ENCODE data around the gene TGOLN2. TPM values are rescaled to one million over a fixed set of nuclear protein-coding genes. Genes with fewer than 3 reads are reported as not detected.

TGOLN2 gene
- total RNA-seq, 4 donors from 2014 or later = 220 to 296 (median 250) TPM

DNA sequence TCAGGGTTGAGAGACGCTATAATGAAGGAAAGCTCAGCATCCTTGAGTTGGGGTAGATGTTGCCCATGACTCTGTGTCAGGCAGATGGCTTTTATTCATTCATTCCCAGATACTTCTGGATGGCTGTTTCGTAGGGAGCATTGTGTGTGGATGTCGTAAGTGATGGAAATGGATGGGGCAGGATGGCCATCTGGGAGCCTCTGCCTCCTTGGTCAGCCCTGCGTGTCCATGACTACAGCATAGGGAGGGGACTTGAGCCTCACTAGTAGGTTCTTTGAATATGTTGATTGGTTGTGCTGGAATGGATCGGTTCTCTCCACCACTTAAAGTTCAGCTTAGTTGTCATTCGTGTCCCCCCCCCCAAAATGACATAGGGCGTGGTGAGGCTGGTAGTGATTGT lies 44.9 kb downstream of the TGOLN2 start:
- no peak overlapping the region for H3K27ac ChIP-seq
- no peaks in the 10 kb centered on the region for H3K4me1 ChIP-seq
- TF ChIP-seq, protein P1, sequence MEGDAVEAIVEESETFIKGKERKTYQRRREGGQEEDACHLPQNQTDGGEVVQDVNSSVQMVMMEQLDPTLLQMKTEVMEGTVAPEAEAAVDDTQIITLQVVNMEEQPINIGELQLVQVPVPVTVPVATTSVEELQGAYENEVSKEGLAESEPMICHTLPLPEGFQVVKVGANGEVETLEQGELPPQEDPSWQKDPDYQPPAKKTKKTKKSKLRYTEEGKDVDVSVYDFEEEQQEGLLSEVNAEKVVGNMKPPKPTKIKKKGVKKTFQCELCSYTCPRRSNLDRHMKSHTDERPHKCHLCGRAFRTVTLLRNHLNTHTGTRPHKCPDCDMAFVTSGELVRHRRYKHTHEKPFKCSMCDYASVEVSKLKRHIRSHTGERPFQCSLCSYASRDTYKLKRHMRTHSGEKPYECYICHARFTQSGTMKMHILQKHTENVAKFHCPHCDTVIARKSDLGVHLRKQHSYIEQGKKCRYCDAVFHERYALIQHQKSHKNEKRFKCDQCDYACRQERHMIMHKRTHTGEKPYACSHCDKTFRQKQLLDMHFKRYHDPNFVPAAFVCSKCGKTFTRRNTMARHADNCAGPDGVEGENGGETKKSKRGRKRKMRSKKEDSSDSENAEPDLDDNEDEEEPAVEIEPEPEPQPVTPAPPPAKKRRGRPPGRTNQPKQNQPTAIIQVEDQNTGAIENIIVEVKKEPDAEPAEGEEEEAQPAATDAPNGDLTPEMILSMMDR (IDR thresholded peaks at IDR 0.05) = no peak
- no peak for TF ChIP-seq POLR2A (IDR thresholded peaks at IDR 0.05)
- no peaks in the 10 kb centered on the region for H3K27me3 ChIP-seq
- no peaks in the 10 kb centered on the region for H3K36me3 ChIP-seq
- H3K9me3 ChIP-seq = no peaks in the 10 kb centered on the region
- DNase-seq = no peak
- no peak overlapping the region for H3K4me3 ChIP-seq

DNA sequence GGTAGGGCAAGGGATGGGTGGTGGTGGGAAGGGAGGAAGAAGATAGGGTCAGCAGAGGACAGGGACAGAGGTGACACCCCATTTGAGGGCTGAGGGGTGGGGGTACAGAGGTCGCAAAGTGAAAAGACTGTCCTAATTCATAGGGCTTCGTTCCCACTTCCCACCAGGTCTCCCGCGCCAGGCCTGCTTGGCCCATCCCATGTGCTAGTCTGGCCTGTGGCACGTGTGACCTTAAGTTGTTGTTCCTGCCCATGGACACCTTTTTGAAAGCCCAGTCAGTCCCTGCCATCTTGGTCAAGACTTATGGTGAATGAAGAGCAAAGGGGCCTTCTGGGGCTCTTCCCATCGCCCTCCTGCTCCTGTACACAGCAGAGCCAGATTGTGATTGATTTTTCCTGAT lies 46.2 kb downstream of the TGOLN2 start:
- Histone ChIP-seq H3K27me3 (no peaks in the 10 kb centered on the region), H3K27ac (no peak overlapping the region), H3K4me1 (peaks cover 0 to 6% (median 0%) of the 10 kb centered on the region in 4 donors), H3K9me3 (no peaks in the 10 kb centered on the region), H3K36me3 (no peaks in the 10 kb centered on the region), H3K4me3 (no peak overlapping the region)
- no peak for DNase-seq
- TF ChIP-seq POLR2A (IDR thresholded peaks at IDR 0.05) = no peak
- TF ChIP-seq, protein P1 (IDR thresholded peaks at IDR 0.05) = no peak

DNA sequence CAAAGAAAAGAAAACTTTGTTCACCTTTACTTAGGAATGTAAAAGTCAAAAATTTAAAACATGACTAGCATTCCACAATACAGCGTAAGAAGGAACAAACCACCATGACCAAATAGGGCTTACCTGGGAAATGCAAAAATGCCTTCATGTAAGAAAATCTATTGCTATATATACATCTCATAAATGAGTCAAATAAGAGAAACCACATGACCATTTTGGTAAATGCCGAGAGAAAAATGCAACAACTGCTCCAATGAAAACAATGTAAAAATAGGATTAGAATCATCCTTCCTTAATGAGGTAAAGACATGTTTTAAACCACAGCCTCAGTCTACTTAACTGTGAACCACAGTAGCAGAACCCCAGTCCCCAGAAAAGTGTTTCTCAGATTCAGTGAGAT lies 49.4 kb downstream of the TGOLN2 start:
- no peak overlapping the region for H3K27ac ChIP-seq

DNA sequence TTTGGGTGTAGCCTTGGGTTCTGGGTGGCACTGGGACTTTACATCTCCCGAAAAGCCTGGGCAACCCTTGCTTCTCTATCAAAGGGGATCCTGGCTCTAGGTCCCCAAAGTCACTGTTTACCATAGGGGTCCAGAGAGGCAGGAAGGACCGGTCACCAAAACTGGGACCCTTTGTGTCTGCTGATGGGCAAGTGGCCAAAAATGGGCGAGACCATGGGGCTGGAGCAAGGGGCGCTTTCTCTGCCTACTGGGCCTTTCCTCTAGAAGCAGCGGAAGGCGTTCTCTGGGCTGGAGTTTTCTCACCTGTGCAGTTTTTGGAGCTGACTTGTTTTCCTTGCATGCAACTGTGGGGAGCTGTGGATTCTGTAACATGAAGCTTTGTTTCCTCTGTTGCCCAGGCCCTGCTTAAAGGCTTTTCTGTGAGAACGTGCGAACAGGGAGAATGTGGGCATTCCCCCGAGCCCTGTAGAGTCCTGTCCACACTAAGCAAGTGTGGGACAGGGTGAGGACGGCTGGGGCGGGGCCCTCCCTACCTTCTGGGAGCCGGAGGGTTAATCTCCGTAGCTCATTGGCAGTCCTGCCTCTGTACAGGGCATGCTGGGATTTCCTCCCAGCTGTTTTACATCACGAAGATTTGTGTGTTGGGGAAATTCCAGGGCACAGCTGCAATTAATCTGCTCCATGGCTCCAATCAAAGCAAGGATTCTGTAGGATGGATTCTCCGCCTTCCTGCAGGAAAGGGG lies 50.2 kb downstream of the TGOLN2 start:
- no peaks in the 10 kb centered on the region for H3K9me3 ChIP-seq
- no peaks in the 10 kb centered on the region for H3K36me3 ChIP-seq
- no peak for DNase-seq
- H3K27me3 ChIP-seq = no peaks in the 10 kb centered on the region
- H3K4me1 ChIP-seq = peaks cover 0 to 8% (median 0%) of the 10 kb centered on the region in 4 donors
- no peak overlapping the region for H3K4me3 ChIP-seq
- peak overlapping the region in 3 of 4 donors; percentile 34 to 49 (median 49) for H3K27ac ChIP-seq
- no peak for TF ChIP-seq POLR2A (IDR thresholded peaks at IDR 0.05)
- TF ChIP-seq, protein P1 (IDR thresholded peaks at IDR 0.05) = no peak

More for the DNA sequence above, 49.4 kb downstream of the TGOLN2 start:
- Histone ChIP-seq H3K36me3 (no peaks in the 10 kb centered on the region), H3K27me3 (no peaks in the 10 kb centered on the region), H3K9me3 (no peaks in the 10 kb centered on the region), H3K4me3 (no peak overlapping the region), H3K4me1 (peaks cover 0 to 8% (median 0%) of the 10 kb centered on the region in 4 donors)
- DNase-seq = no peak
- TF ChIP-seq, protein P1 (IDR thresholded peaks at IDR 0.05) = no peak
- TF ChIP-seq POLR2A (IDR thresholded peaks at IDR 0.05) = no peak

DNA sequence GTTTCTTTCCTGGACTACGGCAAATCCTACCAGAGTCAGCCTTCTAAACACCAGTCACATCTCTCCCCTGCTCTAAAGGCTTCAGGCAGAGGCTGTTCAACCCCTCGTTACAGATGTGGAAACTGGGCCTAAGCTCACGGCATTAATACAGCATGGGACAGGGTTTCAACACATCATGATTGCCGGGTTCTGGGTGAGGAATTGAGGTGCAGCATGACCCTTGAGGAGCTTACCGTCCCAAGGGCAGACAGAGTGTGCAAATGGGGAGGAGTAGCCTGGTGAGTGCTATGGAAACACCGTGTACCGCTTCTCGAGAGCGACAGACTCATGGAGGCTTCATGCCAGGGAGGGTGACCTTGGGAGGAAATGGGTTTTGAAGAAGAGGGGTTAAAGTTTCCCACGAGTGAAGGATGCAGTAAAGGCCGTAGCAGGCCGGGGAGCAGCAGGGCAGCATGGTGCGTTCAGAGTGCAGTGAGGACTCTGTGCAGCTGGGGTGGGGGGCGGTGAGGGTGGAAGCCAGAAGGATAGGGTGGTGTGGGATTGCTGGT lies 51.1 kb downstream of the TGOLN2 start:
- TF ChIP-seq POLR2A (IDR thresholded peaks at IDR 0.05) = no peak
- TF ChIP-seq, protein P1 (IDR thresholded peaks at IDR 0.05) = no peak
- no peaks in the 10 kb centered on the region for H3K36me3 ChIP-seq
- H3K4me1 ChIP-seq = peaks cover 0 to 8% (median 0%) of the 10 kb centered on the region in 4 donors
- H3K27ac ChIP-seq = peak overlapping the region; percentile 27 to 53 (median 40)
- H3K27me3 ChIP-seq = no peaks in the 10 kb centered on the region
- DNase-seq = no peak
- no peaks in the 10 kb centered on the region for H3K9me3 ChIP-seq
- no peak overlapping the region for H3K4me3 ChIP-seq
